Measurements from ENCODE around the gene GJC2. TPM values are rescaled to one million over a fixed set of nuclear protein-coding genes. Genes with fewer than 3 reads are reported as not detected.

Gene GJC2
- polyA plus RNA-seq, 3 donors from 2014 or later: not detected

- peaks cover 0 to 8% (median 2%) of the 10 kb centered on the region in 3 donors for H3K27me3 Mint-ChIP-seq (ENCODE audit: low read depth in 3 of 3)
- no peak for DNase-seq
- H3K4me1 Mint-ChIP-seq: no peaks in the 10 kb centered on the region
- no peak overlapping the region for H3K4me3 Mint-ChIP-seq
- H3K27ac Mint-ChIP-seq: peak overlapping the region in 4 of 6 donors; percentile 49 to 60 (median 54)
- no peaks in the 10 kb centered on the region for H3K9me3 Mint-ChIP-seq
- no peaks in the 10 kb centered on the region for H3K36me3 Mint-ChIP-seq
Measured at GRCh38 chr1:228151180-228151925, 1.6 kb downstream of the GJC2 start.

- H3K36me3 Mint-ChIP-seq: no peaks in the 10 kb centered on the region
- H3K4me1 Mint-ChIP-seq: peaks cover 0 to 1% of the 10 kb centered on the region in 2 donors
- no peak overlapping the region for H3K4me3 Mint-ChIP-seq
- DNase-seq: no peak
- peak overlapping the region in 3 of 6 donors; percentile 19 to 57 (median 53) for H3K27ac Mint-ChIP-seq
- H3K9me3 Mint-ChIP-seq: no peaks in the 10 kb centered on the region
- H3K27me3 Mint-ChIP-seq (ENCODE audit: low read depth in 3 of 3): peaks cover 0 to 8% (median 2%) of the 10 kb centered on the region in 3 donors
Measured at GRCh38 chr1:228152097-228152917, 2.6 kb downstream of the GJC2 start.

- Mint-ChIP-seq H3K9me3 (no peaks in the 10 kb centered on the region), H3K27ac (peak overlapping the region in 1 of 6 donors; percentile 51), H3K27me3 (ENCODE audit: low read depth in 3 of 3) (peaks cover 0 to 8% (median 2%) of the 10 kb centered on the region in 3 donors), H3K4me3 (no peak overlapping the region), H3K4me1 (peaks cover 0 to 1% of the 10 kb centered on the region in 2 donors), H3K36me3 (no peaks in the 10 kb centered on the region)
- no peak for DNase-seq
Measured at GRCh38 chr1:228152918-228153258, 3.2 kb downstream of the GJC2 start.

- H3K4me1 Mint-ChIP-seq: peaks cover 0 to 1% of the 10 kb centered on the region in 2 donors
- peak overlapping the region in 2 of 6 donors; percentile 30 to 41 for H3K27ac Mint-ChIP-seq
Measured at GRCh38 chr1:228154021-228154669, 4.4 kb downstream of the GJC2 start.

DNA sequence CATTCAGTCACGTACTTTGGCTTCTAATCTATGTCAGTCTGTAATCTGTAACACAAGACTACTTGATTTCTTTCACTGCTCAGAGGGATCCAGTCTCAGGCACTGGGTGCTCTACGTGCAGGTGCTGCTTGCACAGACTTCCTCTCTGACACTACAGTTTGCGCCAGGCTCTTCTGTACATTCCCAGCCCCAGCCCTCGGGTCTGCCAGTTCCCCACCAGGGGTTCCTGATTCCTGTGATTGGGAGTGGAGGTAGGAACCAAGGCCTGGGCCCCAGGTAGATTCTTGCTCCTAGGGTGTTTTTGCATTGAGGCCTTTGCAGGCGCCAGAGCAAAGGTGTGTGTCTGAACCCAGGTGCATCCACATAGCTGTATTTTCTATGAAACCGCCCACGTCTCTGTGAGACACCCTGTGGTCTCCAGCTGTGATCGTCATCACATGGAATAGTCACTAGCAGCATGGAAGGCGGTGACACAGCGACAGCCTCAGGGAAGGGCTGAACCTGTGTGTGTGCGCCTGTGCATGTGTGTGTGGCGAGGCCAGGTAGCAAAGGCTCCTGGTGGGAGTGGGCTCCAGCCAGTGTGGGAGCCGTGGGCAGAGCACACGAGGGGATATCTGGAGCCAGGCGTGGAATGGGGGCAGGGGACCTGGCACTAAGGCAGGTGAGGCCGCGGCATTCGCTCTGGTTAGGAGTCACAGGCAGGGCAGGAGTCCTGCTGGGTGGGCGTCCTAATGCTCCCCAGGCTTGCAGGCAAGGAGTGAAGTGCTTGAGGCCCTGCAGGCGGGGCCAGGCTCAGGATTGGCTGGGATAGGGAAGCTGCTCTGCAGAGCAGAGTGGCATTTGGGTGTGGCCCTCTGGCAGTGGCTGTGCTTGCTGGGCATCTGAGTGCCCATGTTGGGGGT, 5.2 kb downstream of the GJC2 start:
- no peak for DNase-seq
- H3K9me3 Mint-ChIP-seq: no peaks in the 10 kb centered on the region
- peaks cover 0 to 5% (median 0%) of the 10 kb centered on the region in 3 donors for H3K27me3 Mint-ChIP-seq (ENCODE audit: low read depth in 3 of 3)
- H3K36me3 Mint-ChIP-seq: no peaks in the 10 kb centered on the region
- H3K4me3 Mint-ChIP-seq: no peak overlapping the region
- peak overlapping the region in 1 of 6 donors; percentile 41 for H3K27ac Mint-ChIP-seq
- peaks cover 0 to 1% of the 10 kb centered on the region in 2 donors for H3K4me1 Mint-ChIP-seq

More at GRCh38 chr1:228154021-228154669, 4.4 kb downstream of the GJC2 start:
- H3K4me3 Mint-ChIP-seq: no peak overlapping the region
- no peaks in the 10 kb centered on the region for H3K9me3 Mint-ChIP-seq
- H3K27me3 Mint-ChIP-seq (ENCODE audit: low read depth in 3 of 3): peaks cover 0 to 8% (median 0%) of the 10 kb centered on the region in 3 donors
- no peak for DNase-seq
- H3K36me3 Mint-ChIP-seq: no peaks in the 10 kb centered on the region

DNA sequence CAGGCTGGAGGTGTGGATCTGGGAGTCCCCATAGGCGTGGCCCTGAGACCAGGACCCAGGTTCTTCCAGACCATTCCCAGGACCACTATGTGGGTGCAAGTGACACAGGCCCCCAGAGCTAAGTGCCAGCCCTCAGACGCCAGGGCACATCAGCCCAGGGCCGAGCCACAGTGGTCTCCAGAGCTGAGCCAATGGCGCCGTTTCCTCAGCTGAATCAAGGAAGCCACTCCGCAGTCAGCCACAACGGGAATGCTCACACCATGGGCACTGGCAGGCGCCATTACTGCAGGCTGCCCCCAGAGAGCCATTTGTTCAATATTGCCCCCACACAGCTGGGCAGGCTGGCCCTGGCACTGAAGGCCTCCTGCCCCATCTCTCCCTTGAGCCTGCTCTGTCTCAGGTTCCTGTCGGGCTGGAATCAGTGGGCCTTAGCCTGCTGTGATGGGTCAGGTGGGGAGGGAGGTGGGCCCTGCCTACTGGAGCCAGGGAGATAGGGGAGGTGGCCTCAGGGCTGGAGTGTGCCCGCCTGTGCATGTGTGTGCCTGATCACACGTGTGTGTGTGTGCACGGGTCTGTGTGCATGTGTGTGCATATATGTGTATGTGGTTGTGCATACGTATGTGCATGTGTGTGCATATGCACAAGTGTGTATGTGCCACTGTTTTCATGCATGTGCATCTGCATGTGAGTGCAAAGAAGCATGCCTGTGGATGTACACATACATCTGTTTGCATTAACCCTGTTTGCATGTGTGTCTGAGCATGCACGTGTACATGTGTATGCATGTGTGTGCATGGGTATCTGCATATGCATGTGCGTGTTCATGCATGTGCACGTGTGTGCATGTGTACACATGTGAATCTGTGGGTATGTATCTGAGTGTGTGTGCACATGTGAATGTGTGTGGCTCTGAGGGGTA, 6.1 kb downstream of the GJC2 start:
- no peak overlapping the region for H3K27ac Mint-ChIP-seq
- H3K4me3 Mint-ChIP-seq: no peak overlapping the region
- peaks cover 0 to 1% of the 10 kb centered on the region in 2 donors for H3K4me1 Mint-ChIP-seq
- H3K36me3 Mint-ChIP-seq: no peaks in the 10 kb centered on the region
- no peaks in the 10 kb centered on the region for H3K9me3 Mint-ChIP-seq
- DNase-seq: no peak
- peaks cover 0 to 5% (median 0%) of the 10 kb centered on the region in 3 donors for H3K27me3 Mint-ChIP-seq (ENCODE audit: low read depth in 3 of 3)

DNA sequence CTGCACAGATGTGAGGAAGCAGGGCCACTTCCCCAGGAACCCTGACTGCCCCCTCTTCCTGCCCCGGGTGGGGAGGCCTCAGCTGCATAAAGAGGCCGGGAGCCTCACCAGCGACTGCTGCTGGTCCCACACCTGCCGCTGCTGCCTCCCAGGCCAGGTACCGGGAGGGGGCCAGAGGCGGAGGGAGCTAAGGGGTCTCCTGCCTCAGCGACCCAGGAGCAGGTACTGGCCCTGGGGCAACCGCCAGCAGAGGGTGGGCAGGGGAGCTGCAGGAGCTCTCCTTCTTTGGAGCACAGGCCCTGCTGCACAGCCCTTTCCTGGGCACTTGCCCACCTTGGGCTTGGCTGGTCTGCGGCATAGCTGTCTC, 6.8 kb downstream of the GJC2 start:
- H3K4me3 Mint-ChIP-seq: no peak overlapping the region
- no peaks in the 10 kb centered on the region for H3K9me3 Mint-ChIP-seq
- H3K27ac Mint-ChIP-seq: no peak overlapping the region
- no peaks in the 10 kb centered on the region for H3K36me3 Mint-ChIP-seq
- H3K27me3 Mint-ChIP-seq (ENCODE audit: low read depth in 3 of 3): peaks cover 0 to 3% (median 2%) of the 10 kb centered on the region in 3 donors
- H3K4me1 Mint-ChIP-seq: peaks cover 0 to 1% of the 10 kb centered on the region in 2 donors
- DNase-seq: no peak

DNA sequence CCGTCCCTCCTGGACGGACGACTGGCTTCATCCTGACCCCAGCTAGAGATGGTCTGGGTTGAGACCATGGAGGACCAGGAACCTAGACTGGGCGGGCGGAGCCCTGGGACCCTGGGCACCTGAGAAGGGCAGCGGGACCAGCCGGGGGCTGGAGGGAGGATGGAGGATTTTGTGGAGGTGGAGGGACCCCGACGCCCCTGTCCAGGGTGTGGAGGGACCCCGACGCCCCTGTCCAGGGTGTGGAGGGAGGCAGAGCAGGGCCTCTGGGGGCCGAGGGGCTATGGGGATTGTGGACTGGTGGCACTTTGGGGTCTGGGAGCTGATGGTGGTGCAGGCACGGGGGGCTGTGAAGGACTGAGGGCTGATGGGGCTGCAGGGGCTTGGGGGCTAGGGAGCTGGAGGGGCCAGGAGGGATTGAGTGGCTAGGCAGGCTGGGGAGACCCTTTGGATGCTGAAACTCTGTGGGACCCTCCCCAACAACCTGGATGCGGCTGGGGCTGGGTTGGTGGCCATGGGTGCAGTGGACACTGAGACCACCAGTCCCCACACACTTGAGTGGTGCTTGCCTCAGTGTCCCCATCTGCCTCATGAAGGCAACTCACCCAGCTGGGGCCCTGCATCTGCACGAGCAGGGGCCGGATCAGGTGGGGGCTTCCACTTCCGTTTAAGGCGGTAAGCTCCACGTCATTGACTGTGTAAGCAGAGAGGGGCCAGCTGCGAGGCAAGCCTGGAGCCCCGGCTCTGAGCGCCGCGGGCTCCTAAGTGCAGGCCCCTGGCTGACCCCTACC, 7.4 kb downstream of the GJC2 start:
- Mint-ChIP-seq H3K36me3 (no peaks in the 10 kb centered on the region), H3K4me1 (peaks cover 0 to 1% of the 10 kb centered on the region in 2 donors), H3K4me3 (no peak overlapping the region), H3K9me3 (no peaks in the 10 kb centered on the region), H3K27ac (no peak overlapping the region), H3K27me3 (ENCODE audit: low read depth in 3 of 3) (peaks cover 0 to 3% (median 1%) of the 10 kb centered on the region in 3 donors)
- no peak for DNase-seq

DNA sequence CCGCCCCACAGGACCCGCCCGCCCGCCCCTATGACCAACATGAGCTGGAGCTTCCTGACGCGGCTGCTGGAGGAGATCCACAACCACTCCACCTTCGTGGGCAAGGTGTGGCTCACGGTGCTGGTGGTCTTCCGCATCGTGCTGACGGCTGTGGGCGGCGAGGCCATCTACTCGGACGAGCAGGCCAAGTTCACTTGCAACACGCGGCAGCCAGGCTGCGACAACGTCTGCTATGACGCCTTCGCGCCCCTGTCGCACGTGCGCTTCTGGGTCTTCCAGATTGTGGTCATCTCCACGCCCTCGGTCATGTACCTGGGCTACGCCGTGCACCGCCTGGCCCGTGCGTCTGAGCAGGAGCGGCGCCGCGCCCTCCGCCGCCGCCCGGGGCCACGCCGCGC, 8.0 kb downstream of the GJC2 start:
- Mint-ChIP-seq H3K27me3 (ENCODE audit: low read depth in 3 of 3) (peaks cover 0 to 3% (median 1%) of the 10 kb centered on the region in 3 donors), H3K4me1 (peaks cover 0 to 1% of the 10 kb centered on the region in 2 donors), H3K4me3 (no peak overlapping the region), H3K36me3 (no peaks in the 10 kb centered on the region), H3K9me3 (no peaks in the 10 kb centered on the region), H3K27ac (no peak overlapping the region)
- no peak for DNase-seq

GRCh38 chr1:228158151-228159007, 8.6 kb downstream of the GJC2 start:
- H3K27me3 Mint-ChIP-seq (ENCODE audit: low read depth in 3 of 3): peaks cover 0 to 3% (median 1%) of the 10 kb centered on the region in 3 donors
- H3K4me3 Mint-ChIP-seq: no peak overlapping the region
- H3K9me3 Mint-ChIP-seq: no peaks in the 10 kb centered on the region
- no peak overlapping the region for H3K27ac Mint-ChIP-seq
- H3K4me1 Mint-ChIP-seq: peaks cover 0 to 1% of the 10 kb centered on the region in 2 donors
- no peak for DNase-seq
- no peaks in the 10 kb centered on the region for H3K36me3 Mint-ChIP-seq

DNA sequence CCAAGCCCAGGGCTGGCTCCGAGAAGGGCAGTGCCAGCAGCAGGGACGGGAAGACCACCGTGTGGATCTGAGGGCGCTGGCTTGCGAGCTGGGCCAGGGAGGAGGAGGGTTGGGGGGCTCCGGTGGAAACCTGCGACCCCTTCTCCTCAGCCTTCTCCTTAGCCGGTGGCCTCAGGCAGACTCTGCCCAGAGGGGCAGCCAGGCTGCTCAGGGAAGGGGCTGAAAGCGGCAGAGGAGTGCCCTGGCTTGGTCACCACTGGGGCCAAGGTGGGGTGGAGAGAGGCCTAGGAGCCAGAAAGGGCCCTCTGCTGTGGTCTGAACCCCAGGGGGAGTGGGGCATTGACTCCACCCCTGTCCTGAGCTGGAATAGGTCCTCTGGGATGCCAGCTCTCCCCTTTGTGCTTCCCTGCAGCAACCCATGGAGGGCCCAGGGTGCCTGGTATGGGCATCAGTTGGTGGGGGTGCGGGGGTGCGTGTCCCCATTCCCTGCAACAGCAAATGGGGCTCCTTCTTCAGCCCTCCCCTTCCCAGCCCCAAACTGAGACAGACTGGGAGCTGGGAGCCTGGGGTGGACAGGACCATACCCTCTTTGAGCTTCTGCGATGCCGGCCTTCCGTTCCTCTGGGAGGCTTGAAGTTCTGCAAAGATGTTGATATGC, 9.4 kb downstream of the GJC2 start:
- Mint-ChIP-seq H3K4me3 (no peak overlapping the region), H3K36me3 (no peaks in the 10 kb centered on the region), H3K27ac (no peak overlapping the region), H3K4me1 (peaks cover 1 to 2% of the 10 kb centered on the region in 2 donors), H3K27me3 (ENCODE audit: low read depth in 3 of 3) (peaks cover under 1 to 3% (median 1%) of the 10 kb centered on the region in 3 donors), H3K9me3 (no peaks in the 10 kb centered on the region)
- no peak for DNase-seq
